ENCODE measurements around the gene OPA3. TPM values are rescaled to one million over a fixed set of nuclear protein-coding genes. Genes with fewer than 3 reads are reported as not detected.
A peak's percentile ranks its signal among the peaks of the same experiment; 100 is the strongest.

The OPA3 gene
- total RNA-seq, 2 donors from 2014 or later, result 12.9 to 15.4 TPM

DNA sequence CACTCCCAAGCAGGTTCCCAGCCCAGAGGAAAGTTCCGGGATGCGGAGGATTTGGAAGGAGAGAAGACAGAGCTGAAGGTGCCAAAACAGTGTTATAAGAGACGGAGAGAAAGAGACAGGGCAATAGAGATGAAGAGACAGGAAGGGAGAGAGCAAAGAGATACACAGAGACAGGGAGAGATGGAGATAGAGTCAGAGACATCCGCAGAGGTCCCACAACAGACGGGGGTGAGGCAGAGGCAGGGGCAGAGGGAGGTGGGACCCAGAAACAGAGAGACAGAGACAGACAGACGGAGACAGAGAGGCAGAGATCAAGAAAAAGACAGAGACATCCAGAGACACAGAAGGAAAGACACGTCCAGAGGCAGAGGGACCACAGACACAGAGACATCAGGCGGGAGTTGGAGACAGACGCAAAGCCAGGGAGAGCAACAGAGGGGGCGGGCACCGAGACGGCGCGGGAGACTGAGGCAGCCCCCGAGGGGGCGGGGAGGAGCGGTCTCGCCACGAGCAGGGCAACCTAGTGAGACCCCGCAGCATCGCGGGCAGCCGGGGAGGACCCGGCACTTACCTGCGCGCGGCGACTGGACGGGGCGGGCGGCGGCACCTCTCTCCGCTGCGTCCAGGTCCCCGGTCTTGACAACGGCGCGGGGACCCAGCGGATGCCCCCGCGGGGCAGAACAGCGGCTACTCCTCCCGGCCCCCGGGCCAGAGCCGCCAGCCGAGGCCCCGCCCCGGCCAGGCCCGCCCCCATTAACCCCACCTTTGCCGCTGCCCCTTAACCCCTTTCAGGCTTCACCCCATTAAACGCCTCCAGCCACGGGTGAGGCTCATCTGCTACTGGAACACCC lies 17.1 kb upstream of the OPA3 start, which contains the start of gene GPR4:
TSS of gene GPR4 (minus strand) at position 689 of the 851 bp plus-strand sequence. CDS start 10,346 bp downstream, outside the sequence.
- no peaks in the 10 kb centered on the region for H3K36me3 ChIP-seq (ENCODE audit: control insufficient read depth, insufficient read depth, low read length)
- Mint-ChIP-seq H3K4me1 (peaks cover 6% of the 10 kb centered on the region), H3K9me3 (no peaks in the 10 kb centered on the region), H3K36me3 (ENCODE audit: low read depth) (no peaks in the 10 kb centered on the region), H3K27me3 (ENCODE audit: insufficient read depth) (peaks cover 75% of the 10 kb centered on the region), H3K27ac (no peak within 1 kb of the TSS), H3K4me3 (peak within 1 kb of the TSS; percentile 18)
- H3K9me3 ChIP-seq (ENCODE audit: control insufficient read depth, low read length), result no peaks in the 10 kb centered on the region
- no peak within 1 kb of the TSS for H3K9ac ChIP-seq (ENCODE audit: extremely low read depth, low read length, poor library complexity, severe bottlenecking)
- no peak within 1 kb of the TSS for H3K4me3 ChIP-seq (ENCODE audit: low read length)
- TF ChIP-seq, protein P1, sequence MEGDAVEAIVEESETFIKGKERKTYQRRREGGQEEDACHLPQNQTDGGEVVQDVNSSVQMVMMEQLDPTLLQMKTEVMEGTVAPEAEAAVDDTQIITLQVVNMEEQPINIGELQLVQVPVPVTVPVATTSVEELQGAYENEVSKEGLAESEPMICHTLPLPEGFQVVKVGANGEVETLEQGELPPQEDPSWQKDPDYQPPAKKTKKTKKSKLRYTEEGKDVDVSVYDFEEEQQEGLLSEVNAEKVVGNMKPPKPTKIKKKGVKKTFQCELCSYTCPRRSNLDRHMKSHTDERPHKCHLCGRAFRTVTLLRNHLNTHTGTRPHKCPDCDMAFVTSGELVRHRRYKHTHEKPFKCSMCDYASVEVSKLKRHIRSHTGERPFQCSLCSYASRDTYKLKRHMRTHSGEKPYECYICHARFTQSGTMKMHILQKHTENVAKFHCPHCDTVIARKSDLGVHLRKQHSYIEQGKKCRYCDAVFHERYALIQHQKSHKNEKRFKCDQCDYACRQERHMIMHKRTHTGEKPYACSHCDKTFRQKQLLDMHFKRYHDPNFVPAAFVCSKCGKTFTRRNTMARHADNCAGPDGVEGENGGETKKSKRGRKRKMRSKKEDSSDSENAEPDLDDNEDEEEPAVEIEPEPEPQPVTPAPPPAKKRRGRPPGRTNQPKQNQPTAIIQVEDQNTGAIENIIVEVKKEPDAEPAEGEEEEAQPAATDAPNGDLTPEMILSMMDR (conservative IDR thresholded peaks at IDR 0.05), result no peak
- DNase-seq, result peak; percentile 89
- no peak within 1 kb of the TSS for H3K27ac ChIP-seq (ENCODE audit: low read depth, low read length)
- 8 to 14% methylated on average over 16 to 52 of the region's 52 CpGs for WGBS, 2 experiments (ENCODE audit: insufficient coverage in 1 of 2, insufficient read length in 1 of 2)
- peaks cover 62% of the 10 kb centered on the region for H3K27me3 ChIP-seq (ENCODE audit: control insufficient read depth, insufficient read depth, low read length, poor library complexity, severe bottlenecking)
- H3K4me1 ChIP-seq (ENCODE audit: control insufficient read depth, insufficient read depth, low read length), result no peaks in the 10 kb centered on the region

DNA sequence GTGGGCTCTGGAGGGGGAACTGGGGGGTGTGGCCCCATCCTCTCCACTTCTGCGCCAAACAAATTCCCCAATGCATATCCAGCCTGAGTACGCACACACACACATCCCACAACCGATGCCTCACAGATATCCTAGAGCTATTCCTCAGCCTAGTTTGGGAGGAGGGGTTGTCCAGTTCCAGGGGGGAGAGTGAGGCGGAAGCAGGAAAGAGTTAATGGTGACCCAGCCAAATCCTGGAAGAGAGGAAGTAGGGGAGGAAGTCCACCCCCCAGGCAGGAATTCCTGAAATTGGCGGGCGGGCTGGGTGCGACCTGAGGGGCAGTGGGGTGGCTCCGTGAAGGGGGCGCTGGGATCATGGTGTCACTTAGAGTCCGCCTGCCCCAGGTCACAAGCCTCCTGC lies 16.5 kb upstream of the OPA3 start:
- WGBS, 2 experiments (ENCODE audit: insufficient coverage in 1 of 2, insufficient read length in 1 of 2), result 61% methylated on average over 9 of the region's 10 CpGs; no CpG with 5 or more reads in 1 of the 2 experiments
- peak overlapping the region; percentile 18 for H3K4me3 Mint-ChIP-seq

DNA sequence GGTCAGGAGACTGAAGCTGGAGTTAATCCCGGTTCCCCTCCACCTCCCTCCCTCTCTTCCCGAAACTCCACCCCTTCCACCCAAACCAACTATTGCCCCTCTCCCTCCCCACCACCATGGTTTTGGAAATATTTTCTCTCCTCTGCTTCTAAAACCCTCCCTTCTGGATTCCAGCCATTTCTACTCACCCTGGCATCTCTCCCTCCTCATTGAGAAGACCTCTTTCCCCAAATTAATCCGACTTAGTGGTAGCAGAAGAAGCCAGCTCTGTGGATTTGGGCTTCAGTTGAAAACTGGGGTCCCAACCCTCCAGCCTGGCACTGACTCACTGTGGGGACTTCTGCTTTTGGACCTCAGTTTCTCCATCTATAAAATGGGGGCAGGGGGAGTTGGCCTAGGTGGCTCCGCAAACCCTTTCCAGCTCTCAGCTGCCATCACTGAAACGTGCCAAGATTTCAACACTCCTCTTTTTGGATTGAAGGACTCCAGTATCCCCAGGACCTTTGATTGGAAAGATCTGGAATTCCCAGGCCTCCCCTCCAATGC lies 15.8 kb upstream of the OPA3 start:
- no peak for DNase-seq
- Mint-ChIP-seq H3K27me3 (ENCODE audit: insufficient read depth) (peaks cover 88% of the 10 kb centered on the region), H3K4me1 (peaks cover 6% of the 10 kb centered on the region), H3K4me3 (no peak overlapping the region), H3K9me3 (no peaks in the 10 kb centered on the region), H3K36me3 (ENCODE audit: low read depth) (no peaks in the 10 kb centered on the region), H3K27ac (no peak overlapping the region)
- Histone ChIP-seq H3K27ac (ENCODE audit: low read depth, low read length) (no peak overlapping the region), H3K36me3 (ENCODE audit: control insufficient read depth, insufficient read depth, low read length) (no peaks in the 10 kb centered on the region), H3K9me3 (ENCODE audit: control insufficient read depth, low read length) (no peaks in the 10 kb centered on the region), H3K9ac (ENCODE audit: extremely low read depth, low read length, poor library complexity, severe bottlenecking) (no peak overlapping the region), H3K27me3 (ENCODE audit: control insufficient read depth, insufficient read depth, low read length, poor library complexity, severe bottlenecking) (peaks cover 62% of the 10 kb centered on the region), H3K4me3 (ENCODE audit: low read length) (no peak overlapping the region), H3K4me1 (ENCODE audit: control insufficient read depth, insufficient read depth, low read length) (no peaks in the 10 kb centered on the region)
- 61 to 69% methylated on average over 4 to 5 of the region's 5 CpGs for WGBS, 2 experiments (ENCODE audit: insufficient coverage in 1 of 2, insufficient read length in 1 of 2)
- TF ChIP-seq, protein P1 (conservative IDR thresholded peaks at IDR 0.05), result no peak

More for the DNA sequence above, 16.5 kb upstream of the OPA3 start:
- H3K36me3 ChIP-seq (ENCODE audit: control insufficient read depth, insufficient read depth, low read length), result no peaks in the 10 kb centered on the region
- H3K9ac ChIP-seq (ENCODE audit: extremely low read depth, low read length, poor library complexity, severe bottlenecking), result no peak overlapping the region
- Mint-ChIP-seq H3K36me3 (ENCODE audit: low read depth) (no peaks in the 10 kb centered on the region), H3K4me1 (peaks cover 6% of the 10 kb centered on the region), H3K27me3 (ENCODE audit: insufficient read depth) (peaks cover 81% of the 10 kb centered on the region), H3K27ac (no peak overlapping the region), H3K9me3 (no peaks in the 10 kb centered on the region)
- no peaks in the 10 kb centered on the region for H3K9me3 ChIP-seq (ENCODE audit: control insufficient read depth, low read length)
- no peak for DNase-seq
- no peaks in the 10 kb centered on the region for H3K4me1 ChIP-seq (ENCODE audit: control insufficient read depth, insufficient read depth, low read length)
- no peak overlapping the region for H3K27ac ChIP-seq (ENCODE audit: low read depth, low read length)
- H3K4me3 ChIP-seq (ENCODE audit: low read length), result no peak overlapping the region
- peaks cover 62% of the 10 kb centered on the region for H3K27me3 ChIP-seq (ENCODE audit: control insufficient read depth, insufficient read depth, low read length, poor library complexity, severe bottlenecking)
- TF ChIP-seq, protein P1 (conservative IDR thresholded peaks at IDR 0.05), result no peak

Data from endodermal cell (in vitro differentiated cells).